RWPE2 (cell line): ENCODE measurements around the gene AMH.
A peak's percentile ranks its signal among the peaks of the same experiment; 100 is the strongest.

Experiments
- ATAC-seq: fragments of 200-7000 bp; cut with Tn5 transposase; 3 replicates; pipeline ENCODE4 v1.9.1; 2021; ENCODE audit warnings: low read depth
- DNase-seq: peaks from one replicate; pipeline ENCODE4 v3.0.0-alpha.2; 2020; ENCODE audit warnings: low spot score
- H3K27ac ChIP-seq: fragments of 450-650 bp; 2 replicates; pipeline ENCODE4 v1.5.1; 2017; ENCODE audit warnings: mild to moderate bottlenecking; ENCODE audit not compliant: poor library complexity, severe bottlenecking
- H3K27me3 ChIP-seq: fragments of 250-450 bp; sonication (Bioruptor Pico); 2 replicates; pipeline ENCODE4 v1.5.1; 2021; ENCODE audit warnings: mild to moderate bottlenecking, moderate library complexity; ENCODE audit not compliant: insufficient read depth, poor library complexity, severe bottlenecking
- H3K36me3 ChIP-seq: fragments of 250-450 bp; sonication (Bioruptor Pico); 2 replicates; pipeline ENCODE4 v1.5.1; 2020; ENCODE audit warnings: low read depth, mild to moderate bottlenecking, moderate library complexity
- H3K4me1 ChIP-seq: fragments of 250-450 bp; sonication (Bioruptor Pico); 2 replicates; pipeline ENCODE4 v1.5.1; 2021; ENCODE audit warnings: mild to moderate bottlenecking, moderate library complexity; ENCODE audit not compliant: insufficient read depth, poor library complexity, severe bottlenecking
- H3K4me3 ChIP-seq: fragments of 250-450 bp; sonication (Bioruptor Pico); 2 replicates; pipeline ENCODE4 v1.5.1; 2021; ENCODE audit warnings: mild to moderate bottlenecking, moderate library complexity; ENCODE audit not compliant: severe bottlenecking
- H3K9me3 ChIP-seq: fragments of 250-450 bp; sonication (Bioruptor Pico); 2 replicates; pipeline ENCODE4 v1.5.1; 2021; ENCODE audit warnings: mild to moderate bottlenecking, moderate library complexity; ENCODE audit not compliant: severe bottlenecking
- TF ChIP-seq, protein P1 (sequence below): fragments of 450-650 bp; IDR thresholded peaks from one replicate; pipeline ENCODE4 v1.5.1; 2017; ENCODE audit warnings: mild to moderate bottlenecking, moderate library complexity; ENCODE audit not compliant: poor library complexity, severe bottlenecking

The AMH gene

DNA sequence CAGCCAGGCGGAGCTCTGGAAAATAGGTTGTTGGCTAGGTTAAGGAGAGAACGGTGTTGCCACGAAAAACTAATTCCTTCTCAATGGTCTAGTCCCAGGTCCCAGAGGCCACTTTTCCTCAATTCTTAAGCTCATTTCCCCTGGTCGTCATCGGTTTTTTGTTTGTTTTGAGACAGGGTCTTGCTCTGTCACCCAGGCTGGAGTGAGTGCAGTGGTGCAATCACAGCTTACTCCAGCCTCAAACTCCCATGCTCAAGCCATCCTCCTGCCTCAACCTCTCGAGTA is 11.3 kb upstream of the AMH start:
- H3K4me3 ChIP-seq = no peak overlapping the region
- peak overlapping the region; percentile 69 for H3K27ac ChIP-seq
- no peaks in the 10 kb centered on the region for H3K27me3 ChIP-seq
- no peak for ATAC-seq
- peaks cover 57% of the 10 kb centered on the region for H3K36me3 ChIP-seq
- TF ChIP-seq, protein P1, sequence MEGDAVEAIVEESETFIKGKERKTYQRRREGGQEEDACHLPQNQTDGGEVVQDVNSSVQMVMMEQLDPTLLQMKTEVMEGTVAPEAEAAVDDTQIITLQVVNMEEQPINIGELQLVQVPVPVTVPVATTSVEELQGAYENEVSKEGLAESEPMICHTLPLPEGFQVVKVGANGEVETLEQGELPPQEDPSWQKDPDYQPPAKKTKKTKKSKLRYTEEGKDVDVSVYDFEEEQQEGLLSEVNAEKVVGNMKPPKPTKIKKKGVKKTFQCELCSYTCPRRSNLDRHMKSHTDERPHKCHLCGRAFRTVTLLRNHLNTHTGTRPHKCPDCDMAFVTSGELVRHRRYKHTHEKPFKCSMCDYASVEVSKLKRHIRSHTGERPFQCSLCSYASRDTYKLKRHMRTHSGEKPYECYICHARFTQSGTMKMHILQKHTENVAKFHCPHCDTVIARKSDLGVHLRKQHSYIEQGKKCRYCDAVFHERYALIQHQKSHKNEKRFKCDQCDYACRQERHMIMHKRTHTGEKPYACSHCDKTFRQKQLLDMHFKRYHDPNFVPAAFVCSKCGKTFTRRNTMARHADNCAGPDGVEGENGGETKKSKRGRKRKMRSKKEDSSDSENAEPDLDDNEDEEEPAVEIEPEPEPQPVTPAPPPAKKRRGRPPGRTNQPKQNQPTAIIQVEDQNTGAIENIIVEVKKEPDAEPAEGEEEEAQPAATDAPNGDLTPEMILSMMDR = no peak
- peaks cover 10% of the 10 kb centered on the region for H3K4me1 ChIP-seq
- H3K9me3 ChIP-seq = no peaks in the 10 kb centered on the region
- no peak for DNase-seq

DNA sequence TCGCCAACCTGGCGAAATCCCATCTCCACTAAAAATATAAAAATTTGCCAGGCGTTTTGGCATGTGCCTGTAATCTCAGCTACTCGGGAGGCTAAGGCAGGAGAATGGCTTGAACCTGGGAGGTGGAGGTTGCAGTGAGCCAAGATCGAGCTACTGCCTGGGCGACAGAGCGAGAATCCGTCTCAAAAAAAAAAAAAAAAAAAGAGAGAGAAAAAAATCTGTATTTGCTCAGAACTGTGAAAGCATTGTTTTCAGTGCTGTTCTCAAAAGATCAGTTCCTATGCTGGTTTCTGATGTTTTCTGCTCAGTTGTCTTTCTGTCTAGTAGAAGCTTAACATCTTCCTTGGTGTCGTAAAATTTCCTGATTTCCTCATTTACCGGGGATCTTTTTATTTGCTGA is 9.9 kb upstream of the AMH start:
- Histone ChIP-seq H3K27ac (peak overlapping the region; percentile 7), H3K36me3 (peaks cover 58% of the 10 kb centered on the region), H3K4me3 (peak overlapping the region; percentile 21), H3K4me1 (peaks cover 10% of the 10 kb centered on the region), H3K27me3 (no peaks in the 10 kb centered on the region), H3K9me3 (no peaks in the 10 kb centered on the region)
- ATAC-seq = no peak
- TF ChIP-seq, protein P1 = no peak
- DNase-seq = no peak

DNA sequence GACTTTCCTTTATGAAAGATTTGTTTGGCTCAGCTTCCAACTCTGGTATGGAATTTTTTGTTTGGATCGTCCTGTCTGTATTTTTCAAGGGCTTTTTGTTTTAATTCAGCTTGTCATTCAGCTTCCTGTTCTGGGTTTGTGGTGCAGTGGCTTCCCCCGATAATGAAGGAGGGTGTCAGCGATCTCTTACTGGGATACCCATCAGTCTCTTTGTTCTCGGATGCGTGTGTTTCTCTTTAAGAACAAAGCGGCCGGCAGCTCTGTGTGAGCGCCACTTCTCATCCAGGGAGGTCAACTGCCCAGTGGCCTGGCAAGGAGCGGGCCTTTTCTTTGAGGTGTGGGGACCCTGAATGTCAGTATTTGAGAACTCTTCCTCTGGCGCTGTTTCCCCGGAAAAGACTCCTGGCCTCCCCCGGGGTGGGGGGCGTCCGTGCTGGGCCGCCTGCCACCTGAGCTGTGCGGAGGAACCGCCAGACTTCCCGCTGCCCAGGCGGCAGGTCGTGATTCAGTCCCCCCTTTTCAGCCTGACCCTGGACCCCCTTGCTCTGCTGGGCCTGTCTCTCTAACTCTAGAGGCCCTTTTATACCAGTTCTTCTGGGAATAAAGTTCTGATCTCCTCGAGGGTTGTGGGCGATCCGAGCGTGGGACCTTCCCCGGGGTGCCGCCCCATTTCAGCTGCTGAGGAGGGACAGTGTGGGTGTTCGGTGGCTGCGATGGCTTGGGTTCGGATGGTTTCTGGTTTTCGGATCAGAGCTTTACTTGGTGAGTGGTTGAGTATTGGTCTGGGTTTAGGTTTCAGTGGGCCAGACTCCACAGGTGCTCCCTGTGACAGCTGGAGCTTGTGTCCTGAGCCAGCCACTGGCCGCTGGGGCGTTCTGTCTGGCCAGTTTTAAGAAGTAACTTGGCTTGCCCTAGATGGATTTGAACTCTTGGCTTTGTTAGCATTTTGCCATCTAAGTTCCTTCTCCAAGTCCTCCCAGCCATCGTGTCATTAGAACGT is 9.1 kb upstream of the AMH start:
- H3K36me3 ChIP-seq = peaks cover 58% of the 10 kb centered on the region
- H3K4me1 ChIP-seq = peaks cover 10% of the 10 kb centered on the region
- TF ChIP-seq, protein P1 = no peak
- no peaks in the 10 kb centered on the region for H3K27me3 ChIP-seq
- H3K4me3 ChIP-seq = peak overlapping the region; percentile 21
- no peak for ATAC-seq
- H3K27ac ChIP-seq = peak overlapping the region; percentile 7
- H3K9me3 ChIP-seq = no peaks in the 10 kb centered on the region
- DNase-seq = no peak

DNA sequence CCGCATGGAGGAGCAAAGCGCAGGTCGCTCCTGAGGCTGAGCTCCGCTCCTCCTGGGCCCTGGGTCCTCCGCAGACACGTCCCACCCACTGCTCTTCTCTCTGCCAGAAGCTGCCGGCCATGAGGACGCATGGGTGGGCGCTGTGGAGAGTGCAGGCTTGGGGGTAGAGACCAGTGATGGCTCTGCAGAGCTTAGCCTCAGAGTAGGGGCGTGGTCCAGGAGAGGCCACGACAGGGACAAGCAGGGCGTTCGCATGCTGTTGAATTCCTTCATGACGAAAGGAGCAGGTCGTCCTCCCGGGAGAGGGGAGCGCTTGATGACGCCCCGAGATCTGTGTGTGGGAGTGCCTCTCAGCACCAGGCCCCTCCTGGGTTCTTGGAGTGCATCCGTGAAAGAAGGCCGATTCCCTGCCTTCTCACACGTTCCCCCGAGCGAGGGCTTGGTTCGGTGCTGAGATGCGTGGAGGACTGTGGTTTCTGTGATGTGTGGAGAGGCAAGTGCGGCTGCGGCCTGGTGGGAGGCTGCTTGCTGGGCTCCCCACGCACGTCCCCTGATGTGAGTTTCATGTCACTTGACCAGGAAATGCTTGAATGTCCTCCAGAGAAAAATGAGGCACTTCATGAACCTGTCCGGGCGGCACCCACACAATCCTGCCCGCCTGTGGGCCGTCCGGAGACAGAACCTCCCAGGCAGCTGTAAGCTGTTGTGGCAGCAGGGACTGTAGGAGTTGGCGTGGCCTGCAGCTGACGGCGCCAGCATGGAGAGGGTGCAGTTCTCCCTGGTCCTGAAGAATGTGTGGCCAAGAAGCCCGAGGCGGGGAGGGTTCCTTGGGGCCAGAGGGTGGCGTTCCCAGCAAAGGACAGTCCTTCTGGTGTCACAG is 8.0 kb upstream of the AMH start:
- peaks cover 68% of the 10 kb centered on the region for H3K36me3 ChIP-seq

More for the DNA sequence above, 8.0 kb upstream of the AMH start:
- Histone ChIP-seq H3K27me3 (no peaks in the 10 kb centered on the region), H3K9me3 (no peaks in the 10 kb centered on the region), H3K4me1 (peaks cover 10% of the 10 kb centered on the region), H3K27ac (no peak overlapping the region), H3K4me3 (no peak overlapping the region)
- ATAC-seq (no peak), DNase-seq (no peak)
- TF ChIP-seq, protein P1 = no peak
